Transverse colon (tissue), 4 donors: Measurements from ENCODE around the gene KLF7. TPM values are rescaled to one million over a fixed set of nuclear protein-coding genes. Genes with fewer than 3 reads are reported as not detected.

ENCODE experiments used
- DNase-seq: peaks from one replicate; pipeline ENCODE4 v3.0.0-alpha.2; 2019
- H3K27ac ChIP-seq, 4 donors: fragments of 200-600 bp; sonication (generic); 2 replicates each; pipeline ENCODE4 v1.5.1; 2016 to 2018; ENCODE audit warnings: inconsistent platforms in 4 of 4
- H3K27me3 ChIP-seq: fragments of 200-600 bp; sonication (generic); 2 replicates; pipeline ENCODE4 v1.5.1; 2017; ENCODE audit warnings: inconsistent platforms
- H3K36me3 ChIP-seq, 4 donors: fragments of 200-600 bp; sonication (generic); 2 replicates each; pipeline ENCODE4 v1.5.1; 2017 to 2019; ENCODE audit warnings: inconsistent platforms in 4 of 4
- H3K4me1 ChIP-seq, 4 donors: fragments of 200-600 bp; sonication (generic); 2 replicates each; pipeline ENCODE4 v1.5.1; 2017 to 2020; ENCODE audit warnings: inconsistent platforms in 4 of 4
- H3K4me3 ChIP-seq, 4 donors: fragments of 200-600 bp; sonication (generic); 1 replicate in 1 of 4; 2 replicates in 3 of 4; pipeline versions ENCODE4 v1.5.1 to v1.6.1; 2017 to 2019; ENCODE audit warnings: inconsistent platforms in 4 of 4
- H3K9me3 ChIP-seq, 2 donors: fragments of 200-600 bp; sonication (generic); 2 replicates each; pipeline ENCODE4 v1.5.1; 2017 to 2019; ENCODE audit warnings: inconsistent platforms in 2 of 2
- CTCF ChIP-seq, 5 experiments: fragments of 200-600 bp in 3 of 5; fragments of 450-650 bp in 2 of 5; sonication (generic) in 3 of 5; IDR thresholded peaks; 1 replicate in 2 of 5; 2 replicates in 3 of 5; pipeline ENCODE4 v1.5.1; 2016 to 2017; ENCODE audit warnings: antibody characterized with exemption in 5 of 5, inconsistent platforms in 3 of 5, mild to moderate bottlenecking in 2 of 5, moderate library complexity in 1 of 5
- EP300 ChIP-seq: sonication (generic); formaldehyde crosslinking; IDR thresholded peaks from one replicate; pipeline ENCODE4 v1.6.1; 2017; ENCODE audit warnings: antibody characterized with exemption, low read depth
- POLR2A ChIP-seq: fragments of 450-650 bp; IDR thresholded peaks from one replicate; pipeline ENCODE4 v1.6.1; 2016; ENCODE audit warnings: antibody characterized with exemption, mild to moderate bottlenecking, moderate library complexity
- POLR2AphosphoS5 ChIP-seq, 3 donors: sonication (generic); formaldehyde crosslinking; IDR thresholded peaks; one replicate each; pipeline ENCODE4 v1.6.1; 2016; ENCODE audit warnings: antibody characterized with exemption in 3 of 3
- WGBS, 2 donors: methylation state at CpG; one replicate each; pipeline ENCODE4 v1.1.5; 2018; ENCODE audit warnings: low coverage in 1 of 2; 5-methylcytosine and 5-hydroxymethylcytosine counted together
- in situ Hi-C, 4 donors: fragments of 200-750 bp; cut with MboI; loops; one replicate each; pipeline versions ENCODE4 v1.15.0 to v1.15.1; 2017; ENCODE audit warnings: low sequenced_read_pairs in 3 of 4, low pct_ligation_motif_present in 1 of 4, low pct_unique_long_range_greater_than_20kb in 1 of 4
- intact Hi-C: fragments of 100-400 bp; cut with DNase I; formaldehyde crosslinking; loops from one replicate; pipeline ENCODE4 v1.15.1; 2023; ENCODE audit warnings: low total_unique reads
- total RNA-seq, 4 donors: library from RNA; depleted of rRNA; stranded (reverse); fragments of >200 nt; gene quantifications; one replicate each; pipeline ENCODE4 v1.1.0, GENCODE V29; 2016

The KLF7 gene
- total RNA-seq, 4 donors from 2014 or later = 6.2 to 43.4 (median 6.8) TPM

- Histone ChIP-seq H3K27me3 (no peaks in the 10 kb centered on the region), H3K4me1 (no peaks in the 10 kb centered on the region), H3K27ac (no peak overlapping the region), H3K4me3 (no peak overlapping the region), H3K9me3 (no peaks in the 10 kb centered on the region), H3K36me3 (no peaks in the 10 kb centered on the region)
- DNase-seq = no peak
- intact Hi-C loops (no loop called here), in situ Hi-C loops (no loop called here)
- no peak for TF ChIP-seq EP300
Measured at GRCh38 chr2:207205173-207205957, 39.6 kb upstream of the KLF7 start.

- H3K9me3 ChIP-seq = no peaks in the 10 kb centered on the region
- 74% methylated on average over 1 of the region's 1 CpG; no CpG with 5 or more reads in 1 of the 2 donors for WGBS, 2 donors
- no peak for TF ChIP-seq POLR2AphosphoS5 (IDR thresholded peaks at IDR 0.05)
- no peak for TF ChIP-seq EP300
- no peak for TF ChIP-seq POLR2A
- TF ChIP-seq CTCF (IDR thresholded peaks at IDR 0.05) = no peak
- intact Hi-C loops = no loop called here
- H3K27ac ChIP-seq = no peak overlapping the region
- H3K4me3 ChIP-seq = no peak overlapping the region
- DNase-seq = no peak
- in situ Hi-C loops = no loop called here
- no peaks in the 10 kb centered on the region for H3K27me3 ChIP-seq
- no peaks in the 10 kb centered on the region for H3K4me1 ChIP-seq
- H3K36me3 ChIP-seq = no peaks in the 10 kb centered on the region
Measured at GRCh38 chr2:207203056-207203455, 37.3 kb upstream of the KLF7 start.

DNA sequence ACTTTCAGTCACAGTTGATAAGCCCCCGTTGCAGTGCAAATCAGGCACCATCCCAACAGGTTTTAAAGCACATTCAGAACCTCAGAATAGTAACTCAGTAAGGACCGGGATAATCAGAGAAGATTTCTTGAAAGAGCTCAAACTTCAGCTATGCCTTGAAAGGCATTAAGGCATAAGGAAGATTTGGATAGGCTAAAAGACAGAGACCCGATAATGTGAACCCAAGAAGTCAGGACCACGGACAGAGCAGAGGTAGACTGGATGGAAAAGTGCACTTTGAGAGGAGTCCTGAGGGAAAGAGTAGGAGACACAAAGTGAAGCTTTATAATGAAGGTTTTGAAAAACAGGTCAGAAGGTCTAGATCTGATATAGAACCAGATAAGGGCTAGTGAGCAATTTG lies 36.9 kb upstream of the KLF7 start:
- no peaks in the 10 kb centered on the region for H3K27me3 ChIP-seq
- WGBS, 2 donors = 28 to 30% methylated on average over 4 of the region's 4 CpGs
- intact Hi-C loops (no loop called here), in situ Hi-C loops (no loop called here)
- no peak for TF ChIP-seq EP300
- TF ChIP-seq CTCF (IDR thresholded peaks at IDR 0.05) = no peak
- no peak for TF ChIP-seq POLR2A
- no peaks in the 10 kb centered on the region for H3K9me3 ChIP-seq
- H3K27ac ChIP-seq = no peak overlapping the region
- H3K36me3 ChIP-seq = no peaks in the 10 kb centered on the region
- H3K4me3 ChIP-seq = no peak overlapping the region
- no peak for DNase-seq
- H3K4me1 ChIP-seq = no peaks in the 10 kb centered on the region

- no peak overlapping the region for H3K4me3 ChIP-seq
- TF ChIP-seq EP300 (no peak), POLR2AphosphoS5 (IDR thresholded peaks at IDR 0.05) (no peak), POLR2A (no peak), CTCF (IDR thresholded peaks at IDR 0.05) (no peak)
- H3K4me1 ChIP-seq = no peaks in the 10 kb centered on the region
- H3K27ac ChIP-seq = no peak overlapping the region
- in situ Hi-C loops (no loop called here), intact Hi-C loops (no loop called here)
- no peaks in the 10 kb centered on the region for H3K9me3 ChIP-seq
- no peak for DNase-seq
- WGBS, 2 donors = 93 to 100% methylated on average over 2 of the region's 2 CpGs
- H3K36me3 ChIP-seq = no peaks in the 10 kb centered on the region
- no peaks in the 10 kb centered on the region for H3K27me3 ChIP-seq
Measured at GRCh38 chr2:207201416-207201815, 35.7 kb upstream of the KLF7 start.

DNA sequence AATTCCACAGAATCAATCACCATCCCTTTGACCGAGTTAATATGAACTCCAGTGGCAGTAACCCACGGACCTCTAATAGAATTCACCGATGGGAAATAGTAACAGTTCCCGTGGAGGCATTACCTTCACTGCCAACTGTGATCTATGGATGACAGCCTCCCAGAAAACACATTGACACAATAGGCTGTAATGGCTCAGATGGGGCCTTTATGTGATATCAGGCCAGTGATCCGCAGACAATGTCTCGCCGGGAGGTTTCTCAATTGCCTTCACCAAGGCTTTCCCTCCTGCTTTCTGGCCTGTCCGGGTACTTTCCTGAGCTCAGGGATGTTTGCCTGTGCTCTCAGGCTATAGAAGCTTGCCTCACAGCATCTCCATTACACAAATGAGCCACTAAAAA lies 34.4 kb upstream of the KLF7 start:
- Histone ChIP-seq H3K4me1 (no peaks in the 10 kb centered on the region), H3K9me3 (no peaks in the 10 kb centered on the region), H3K4me3 (no peak overlapping the region), H3K27me3 (no peaks in the 10 kb centered on the region), H3K36me3 (no peaks in the 10 kb centered on the region), H3K27ac (no peak overlapping the region)
- no peak for TF ChIP-seq POLR2AphosphoS5 (IDR thresholded peaks at IDR 0.05)
- TF ChIP-seq EP300 = no peak
- TF ChIP-seq POLR2A = no peak
- no peak for TF ChIP-seq CTCF (IDR thresholded peaks at IDR 0.05)
- WGBS, 2 donors = 81 to 83% methylated on average over 4 to 8 of the region's 8 CpGs
- in situ Hi-C loops (no loop called here), intact Hi-C loops (no loop called here)
- DNase-seq = no peak
